COLO829 (cell line): ENCODE measurements around the gene FCRL5.

Experiments used
- DNase-seq: peaks from one replicate; pipeline ENCODE4 v3.0.0; 2012; ENCODE audit warnings: low spot score

The FCRL5 gene

GRCh38 chr1:157523774-157524493 is 28.4 kb downstream of the FCRL5 start:
- DNase-seq = no peak

GRCh38 chr1:157521056-157521455 is 31.3 kb downstream of the FCRL5 start:
- DNase-seq = no peak

- DNase-seq = no peak
Measured at GRCh38 chr1:157520386-157520935, 31.9 kb downstream of the FCRL5 start.

GRCh38 chr1:157519451-157519850 is 32.9 kb downstream of the FCRL5 start:
- DNase-seq = no peak

GRCh38 chr1:157517016-157517415 is 35.3 kb downstream of the FCRL5 start:
- no peak for DNase-seq

GRCh38 chr1:157515709-157516108 is 36.6 kb downstream of the FCRL5 start:
- DNase-seq = no peak

- DNase-seq = no peak
Measured at GRCh38 chr1:157515141-157515540, 37.2 kb downstream of the FCRL5 start.

GRCh38 chr1:157512036-157512969 is 40.0 kb downstream of the FCRL5 start:
- no peak for DNase-seq

GRCh38 chr1:157509546-157510232 is 42.6 kb downstream of the FCRL5 start:
- DNase-seq = no peak

GRCh38 chr1:157505481-157506272 is 46.6 kb downstream of the FCRL5 start:
- DNase-seq = peak; percentile 72

- DNase-seq = no peak
Measured at GRCh38 chr1:157504646-157505045, 47.7 kb downstream of the FCRL5 start.

GRCh38 chr1:157499521-157499920 is 52.8 kb downstream of the FCRL5 start:
- DNase-seq = no peak

- DNase-seq = no peak
Measured at GRCh38 chr1:157498736-157499090, 53.6 kb downstream of the FCRL5 start.

GRCh38 chr1:157497987-157498735 is 54.2 kb downstream of the FCRL5 start:
- no peak for DNase-seq

GRCh38 chr1:157497284-157497683 is 55.0 kb downstream of the FCRL5 start:
- DNase-seq = no peak

- DNase-seq = peak; percentile 36
Measured at GRCh38 chr1:157496121-157496526, 56.2 kb downstream of the FCRL5 start.

- no peak for DNase-seq
Measured at GRCh38 chr1:157495285-157495684, 57.0 kb downstream of the FCRL5 start.

- DNase-seq = no peak
Measured at GRCh38 chr1:157494093-157494492, 58.2 kb downstream of the FCRL5 start.

- peak; percentile 45 for DNase-seq
Measured at GRCh38 chr1:157490467-157491165, 61.7 kb downstream of the FCRL5 start.

- DNase-seq = no peak
Measured at GRCh38 chr1:157488156-157488555, 64.2 kb downstream of the FCRL5 start.
